KBM-7 (cell line): ENCODE measurements around the gene WDR11.
"Not testable (repeated sequence)": the region's sequence is repeated elsewhere in the genome, so short reads cannot be mapped to it uniquely, and the experiment has no call there.

Source experiments
- DNase-seq: peaks from one replicate; pipeline ENCODE4 v3.0.0-alpha.2; 2015
- in situ Hi-C: fragments of 300-500 bp; cut with MboI; formaldehyde crosslinking; loops from 2 replicates; pipeline ENCODE4 v1.14.3; 2020; ENCODE audit warnings: low sequenced_read_pairs, low pct_unique_long_range_greater_than_20kb, mixed read lengths

WDR11 gene

DNA sequence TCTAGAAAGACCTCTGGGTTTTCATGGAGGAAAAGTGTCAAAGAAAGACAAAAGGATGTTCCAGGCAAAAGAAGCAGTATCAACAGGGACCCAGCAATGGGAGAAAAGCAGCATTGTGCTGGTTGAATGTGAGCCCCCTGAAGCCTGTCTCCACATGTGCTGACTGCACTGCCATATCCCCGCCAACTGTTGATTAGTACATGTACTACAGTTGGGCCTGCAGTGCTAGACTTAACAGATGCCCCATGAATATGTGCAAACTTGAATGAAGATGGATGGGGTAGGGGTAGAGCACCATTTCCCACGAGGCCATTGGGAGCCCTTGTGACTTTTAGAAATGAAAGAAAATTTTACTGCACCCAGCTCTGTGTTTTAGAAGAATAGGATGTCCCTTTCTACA, 15.6 kb upstream of the WDR11 start:
- in situ Hi-C loops, result no loop called here
- no peak for DNase-seq

DNA sequence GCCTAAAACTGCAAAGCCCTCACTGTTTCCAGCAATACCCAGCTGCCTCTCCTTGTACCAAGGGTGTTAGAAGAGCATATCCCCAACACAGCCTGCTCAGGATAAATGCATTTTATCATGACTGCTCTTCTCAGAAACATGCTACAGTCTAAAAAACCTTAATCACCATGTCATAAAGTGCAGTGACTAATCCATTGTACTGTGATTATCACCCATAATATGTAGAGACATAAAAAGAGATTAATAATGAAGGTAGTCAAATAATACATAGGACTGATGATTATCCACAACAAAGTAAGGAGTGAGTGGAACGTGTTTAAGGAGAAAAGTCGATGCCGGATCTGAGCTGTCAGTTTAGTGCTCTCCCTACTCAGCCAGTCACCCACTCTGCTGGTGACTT, 12.2 kb upstream of the WDR11 start:
- no peak for DNase-seq
- in situ Hi-C loops, result no loop called here

DNA sequence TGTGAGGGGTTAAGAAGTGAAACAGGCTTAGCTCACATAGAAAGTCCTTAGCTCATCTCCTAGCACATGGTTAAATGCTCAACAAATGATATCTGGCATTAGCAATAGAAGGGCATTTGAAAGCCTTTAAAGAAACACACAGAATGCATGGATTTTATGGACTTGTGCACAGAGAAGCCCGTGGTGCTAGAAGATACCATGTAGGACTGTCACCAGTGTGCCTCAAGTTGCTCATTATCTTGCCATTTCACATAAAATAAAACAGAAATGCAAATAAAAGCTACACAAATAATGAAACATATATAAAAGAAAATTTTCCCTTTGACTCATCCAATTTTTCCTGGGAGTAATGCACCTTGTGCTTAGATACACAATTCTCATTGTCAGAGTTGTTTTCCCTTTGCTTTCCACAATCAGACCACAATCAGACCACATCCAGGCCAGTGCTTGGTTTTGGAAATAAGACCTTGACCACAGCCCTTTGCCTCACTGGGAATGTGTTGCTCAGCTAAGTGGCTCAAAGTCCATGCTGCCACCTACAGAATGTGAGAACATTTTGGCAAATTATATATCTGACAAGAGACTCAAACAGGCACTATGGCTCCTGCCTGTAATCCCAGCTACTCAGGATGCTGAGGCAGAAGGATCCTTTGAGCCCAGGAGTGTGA, 9.5 kb upstream of the WDR11 start:
- no peak for DNase-seq
- in situ Hi-C loops, result no loop called here

DNA sequence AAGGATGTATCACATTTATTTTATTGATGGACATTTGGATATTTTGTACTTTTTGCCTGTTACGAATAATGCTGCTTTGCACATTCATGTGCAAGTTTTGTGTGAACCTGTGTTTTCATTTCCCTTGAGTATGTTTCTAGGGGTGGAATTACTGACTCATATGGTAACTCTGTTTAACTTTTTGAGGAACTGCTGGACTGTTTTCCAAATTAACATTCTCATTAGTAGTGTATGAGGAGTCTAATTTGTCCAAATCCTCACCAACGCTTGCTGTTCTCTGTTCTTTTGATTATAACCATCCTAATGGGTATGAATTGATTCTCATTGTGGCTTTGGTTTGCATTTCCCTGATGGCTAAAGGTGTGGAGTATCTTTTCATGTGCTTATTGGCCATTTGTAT, 3.2 kb downstream of the WDR11 start:
- no peak for DNase-seq

DNA sequence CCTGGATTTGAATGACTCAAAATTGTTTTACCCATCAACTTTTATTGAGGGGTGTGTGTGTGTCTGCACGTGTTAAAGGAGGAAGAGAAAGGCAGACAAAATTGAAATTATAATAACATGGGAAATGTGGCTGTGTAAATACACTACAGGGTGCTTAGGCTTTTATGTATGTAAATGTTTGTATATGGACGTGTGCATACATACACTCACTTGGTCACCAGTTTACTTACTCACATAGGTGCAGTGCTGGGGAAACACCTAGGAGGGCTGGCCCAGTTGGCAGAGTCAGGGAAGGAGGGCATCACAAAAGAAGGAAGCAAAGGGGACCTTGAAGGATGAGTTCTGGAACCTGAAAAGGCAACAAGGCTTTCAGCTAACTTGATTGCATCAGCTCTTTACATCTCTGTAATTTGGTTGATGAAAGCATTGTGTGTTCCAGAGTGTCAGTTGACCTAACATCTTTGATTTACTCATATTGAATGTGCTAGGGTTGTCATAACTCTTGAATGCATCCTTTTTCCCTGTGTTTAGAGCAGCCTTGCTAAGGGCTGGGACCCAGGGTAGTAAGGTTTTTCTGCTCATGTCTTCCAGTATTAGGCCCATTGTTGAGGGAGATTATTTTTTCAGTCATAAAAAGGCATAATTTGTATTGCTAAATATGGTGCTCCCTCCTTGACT, 10.2 kb downstream of the WDR11 start:
- in situ Hi-C loops, result no loop called here
- no peak for DNase-seq

More for the DNA sequence above, 3.2 kb downstream of the WDR11 start:
- in situ Hi-C loops, result no loop called here

DNA sequence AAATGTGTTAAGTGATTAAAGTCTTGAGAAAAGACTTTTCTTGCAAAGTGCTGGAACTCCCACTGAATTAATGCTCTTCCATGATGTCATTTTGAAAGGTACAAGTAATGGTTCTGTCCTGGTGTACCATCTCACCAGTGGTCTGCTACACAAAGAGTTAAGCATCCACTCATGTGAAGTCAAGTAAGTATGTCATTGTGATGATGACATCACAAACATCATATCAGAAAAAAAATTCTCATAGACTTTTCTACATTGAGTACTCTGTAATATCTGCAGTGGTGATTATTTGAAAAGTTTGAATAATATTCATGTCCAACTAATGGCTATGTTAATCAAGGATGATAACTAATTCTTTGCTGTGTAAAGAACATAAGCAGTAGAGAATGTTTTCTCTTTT, 22.6 kb downstream of the WDR11 start:
- no peak for DNase-seq
- in situ Hi-C loops, result no loop called here

DNA sequence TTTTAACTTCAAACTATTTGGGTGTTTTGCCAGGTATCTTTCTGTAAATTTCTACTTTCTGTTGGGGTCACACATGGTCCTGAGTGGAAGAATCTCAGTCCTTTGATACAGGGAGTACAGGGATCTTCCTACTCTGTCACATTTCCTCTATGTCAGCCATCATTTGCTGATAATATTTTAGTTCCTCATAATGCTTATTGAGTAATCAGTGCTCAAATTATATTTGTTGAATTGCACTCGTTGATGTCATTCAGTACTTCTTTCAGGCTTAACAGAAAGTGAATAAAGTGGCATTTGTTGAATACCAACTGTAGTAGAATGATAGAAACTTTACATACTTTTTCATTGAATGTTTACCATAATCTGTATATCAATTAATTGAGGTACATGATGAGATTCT, 31.9 kb downstream of the WDR11 start:
- DNase-seq, result no peak
- in situ Hi-C loops, result no loop called here

DNA sequence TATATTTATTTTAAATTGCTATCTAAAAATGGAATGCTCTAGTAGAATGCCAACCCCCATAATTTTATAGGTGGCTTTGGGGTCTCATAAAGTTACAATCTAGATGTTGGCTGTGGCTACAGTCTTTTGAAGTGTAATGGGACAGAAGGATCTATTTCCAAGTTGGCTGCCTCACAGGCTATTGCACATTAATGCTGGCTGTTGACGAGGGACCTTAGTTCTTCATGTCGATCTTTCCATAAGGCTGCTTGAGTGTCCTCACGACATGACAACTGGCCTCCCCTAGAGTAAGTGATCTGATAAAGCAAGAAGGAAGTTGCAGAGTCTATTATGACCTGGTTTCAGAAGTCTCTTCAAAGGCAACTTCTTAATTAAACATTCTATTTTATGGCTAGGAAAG, 36.3 kb downstream of the WDR11 start:
- DNase-seq, result no peak
- in situ Hi-C loops, result no loop called here

DNA sequence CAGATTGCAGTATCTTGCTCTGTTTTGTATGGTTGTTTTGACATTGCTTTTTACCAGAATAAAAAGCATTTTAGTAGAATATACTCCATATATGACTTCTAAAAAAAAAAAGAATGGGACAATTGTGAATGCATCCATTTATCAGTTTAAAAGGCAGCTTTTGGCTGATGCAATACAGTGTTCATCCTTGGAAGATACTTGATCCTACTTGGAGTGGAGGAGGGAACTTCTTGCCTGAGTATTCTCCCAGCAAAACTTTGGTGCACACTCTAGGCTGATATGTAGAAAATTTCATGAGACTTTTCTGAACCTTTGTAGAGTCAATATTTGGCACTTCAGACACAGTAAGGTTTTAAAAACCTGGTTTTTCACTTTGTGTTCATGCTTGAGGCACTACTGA, 40.2 kb downstream of the WDR11 start:
- no peak for DNase-seq
- in situ Hi-C loops, result no loop called here

DNA sequence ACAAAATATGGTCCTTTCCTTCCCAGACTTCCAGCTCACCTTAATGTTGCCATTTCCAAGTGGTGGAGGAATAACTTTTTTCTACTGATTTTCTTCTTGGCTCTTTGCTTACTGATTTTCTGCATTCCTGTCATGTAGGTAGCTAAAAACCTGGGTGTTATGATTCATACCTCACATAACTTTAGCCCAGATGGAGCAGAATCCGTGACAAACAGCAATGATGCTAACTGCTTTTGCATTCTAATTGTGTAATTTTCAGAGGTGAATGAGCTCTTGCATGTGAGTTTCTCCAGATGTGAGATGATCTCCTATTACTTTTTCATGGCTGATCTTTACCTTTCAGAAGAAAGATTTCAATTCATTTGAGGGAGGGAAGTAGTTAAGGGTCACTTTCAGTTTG, 43.4 kb downstream of the WDR11 start:
- in situ Hi-C loops, result no loop called here
- DNase-seq, result no peak

DNA sequence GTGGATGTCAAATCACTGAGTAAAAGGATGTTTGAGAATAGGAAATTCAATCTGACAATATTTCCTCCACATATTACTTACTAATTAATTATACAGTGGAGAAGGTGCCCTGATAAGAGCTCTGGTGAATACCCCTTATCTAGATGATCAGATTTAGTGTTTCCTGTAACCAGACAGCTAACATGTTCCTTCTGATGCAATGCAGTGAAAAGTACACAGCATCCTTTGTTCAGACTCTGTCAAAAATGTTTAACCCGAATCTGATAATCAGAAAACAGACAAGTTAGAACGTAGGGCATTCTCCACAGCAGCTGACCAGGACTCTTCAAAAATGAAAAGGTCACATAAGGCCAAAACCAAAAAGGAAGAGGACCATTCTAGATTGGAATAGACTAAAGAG, 46.2 kb downstream of the WDR11 start:
- in situ Hi-C loops, result no loop called here
- no peak for DNase-seq

DNA sequence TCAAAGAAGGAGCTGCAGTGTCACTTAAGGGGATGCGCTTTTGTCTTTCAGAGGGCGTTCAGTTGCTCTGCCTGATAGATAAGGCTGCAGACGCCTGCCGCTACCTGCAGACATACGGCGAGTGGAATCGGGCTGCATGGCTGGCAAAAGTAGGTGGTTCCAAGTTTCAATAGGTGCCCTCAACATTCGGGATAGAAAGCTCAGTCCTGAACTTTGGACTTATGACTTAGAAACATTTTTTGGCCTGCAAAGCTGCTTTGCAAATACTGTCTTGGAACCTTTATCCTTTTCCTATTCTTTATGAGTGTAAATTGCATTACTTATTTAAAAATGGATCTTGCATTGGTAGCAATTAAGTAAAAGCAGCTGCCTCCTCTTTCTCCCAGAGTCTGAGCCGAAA, 54.1 kb downstream of the WDR11 start:
- in situ Hi-C loops, result no loop called here
- no peak for DNase-seq

DNA sequence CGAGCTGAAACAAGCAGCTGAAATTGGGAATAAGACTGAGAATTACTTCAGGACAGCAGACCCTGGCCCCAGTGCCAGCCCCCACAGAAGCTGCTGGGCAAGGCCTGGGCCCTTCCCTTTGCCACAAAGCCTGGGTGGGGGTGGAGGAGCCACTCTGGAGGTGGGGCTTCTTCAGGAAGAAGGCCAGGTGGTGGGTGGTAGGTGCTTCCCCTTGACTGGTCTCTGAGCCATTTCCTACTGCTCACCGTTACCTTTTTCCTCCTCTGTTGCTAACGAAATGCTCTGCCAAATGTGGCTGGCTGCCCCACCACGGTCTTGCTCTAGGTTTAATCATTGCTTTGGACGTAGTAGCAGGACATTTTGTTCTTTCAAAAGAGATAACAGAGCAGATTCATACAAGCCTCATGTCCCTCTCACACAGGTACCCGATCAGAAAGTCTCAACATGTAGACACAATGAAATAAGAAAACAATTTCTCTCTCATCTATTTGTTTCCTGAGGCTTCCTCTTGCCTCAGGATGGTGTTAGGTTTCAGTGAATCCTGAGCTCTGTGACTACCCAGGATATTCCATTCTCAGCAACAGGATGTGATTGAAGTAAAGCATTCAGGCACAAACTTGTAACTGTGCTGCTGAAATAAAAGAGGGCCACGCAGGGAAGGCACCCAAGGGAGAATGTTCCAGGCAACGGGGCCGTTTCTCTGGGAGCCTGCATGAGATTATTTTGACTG, 66.5 kb downstream of the WDR11 start:
- in situ Hi-C loops, result no loop called here
- DNase-seq, result no peak

DNA sequence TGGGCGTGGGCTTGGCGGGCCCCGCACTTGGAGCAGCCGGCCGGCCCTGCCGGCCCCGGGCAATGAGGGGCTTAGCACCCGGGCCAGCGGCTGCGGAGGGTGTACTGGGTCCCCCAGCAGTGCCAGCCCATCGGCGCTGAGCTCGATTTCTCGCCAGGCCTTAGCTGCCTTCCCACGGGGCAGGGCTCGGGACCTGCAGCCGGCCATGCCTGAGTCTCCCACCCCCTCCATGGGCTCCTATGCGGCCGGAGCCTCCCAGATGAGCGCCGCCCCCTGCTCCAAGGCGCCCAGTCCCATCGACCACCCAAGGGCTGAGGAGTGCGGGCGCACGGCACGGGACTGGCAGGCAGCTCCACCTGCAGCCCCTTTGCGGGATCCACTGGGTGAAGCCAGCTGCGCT, 72.7 kb downstream of the WDR11 start:
- in situ Hi-C loops, DNase-seq: not testable (repeated sequence)

DNA sequence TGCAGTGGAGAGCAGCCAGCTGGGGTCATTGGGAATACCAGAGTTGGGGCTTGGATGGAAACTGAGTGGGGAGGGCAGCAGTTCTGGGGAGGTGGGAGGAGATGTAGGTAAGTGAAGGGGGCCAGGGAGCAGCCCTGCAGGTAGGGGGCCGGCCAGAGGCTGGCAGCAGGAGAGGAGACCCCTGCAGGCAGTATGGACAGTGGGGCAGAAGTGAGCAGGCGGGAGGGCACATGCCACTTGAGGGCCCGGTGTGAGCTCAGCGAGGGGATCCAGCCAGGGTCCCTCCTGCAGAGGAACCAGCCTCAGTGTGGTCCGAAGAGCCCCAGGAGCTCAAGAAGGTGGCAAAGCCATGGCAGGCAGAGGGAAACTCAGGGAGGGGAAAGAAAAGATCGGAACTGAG, 75.4 kb downstream of the WDR11 start:
- in situ Hi-C loops, result loop anchor here (25.0 kb wide), 1 partner anchor 986 kb away; no protein-coding TSS in a partner anchor
- DNase-seq, result no peak

DNA sequence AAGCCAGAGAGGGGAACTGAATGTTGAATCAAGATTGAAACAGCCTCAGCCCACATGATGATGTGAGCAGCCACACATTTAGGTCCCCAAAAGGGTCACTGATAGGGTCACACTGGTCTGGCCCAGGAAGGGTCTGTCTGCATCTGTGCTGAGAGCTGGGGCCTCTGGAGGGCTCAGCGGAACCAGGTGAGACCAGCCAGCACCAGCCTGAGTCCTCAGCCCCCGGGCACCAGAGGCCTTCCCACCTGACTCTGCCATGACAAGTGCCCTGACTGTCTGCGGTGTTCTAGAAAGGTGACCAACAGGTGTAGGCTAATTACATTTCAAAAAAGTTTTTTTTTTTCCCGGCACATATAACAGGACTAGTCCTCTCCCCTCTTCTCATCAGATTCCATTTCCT, 76.2 kb downstream of the WDR11 start:
- in situ Hi-C loops, result loop anchor here (25.0 kb wide), 1 partner anchor 985 kb away; no protein-coding TSS in a partner anchor
- DNase-seq, result no peak

DNA sequence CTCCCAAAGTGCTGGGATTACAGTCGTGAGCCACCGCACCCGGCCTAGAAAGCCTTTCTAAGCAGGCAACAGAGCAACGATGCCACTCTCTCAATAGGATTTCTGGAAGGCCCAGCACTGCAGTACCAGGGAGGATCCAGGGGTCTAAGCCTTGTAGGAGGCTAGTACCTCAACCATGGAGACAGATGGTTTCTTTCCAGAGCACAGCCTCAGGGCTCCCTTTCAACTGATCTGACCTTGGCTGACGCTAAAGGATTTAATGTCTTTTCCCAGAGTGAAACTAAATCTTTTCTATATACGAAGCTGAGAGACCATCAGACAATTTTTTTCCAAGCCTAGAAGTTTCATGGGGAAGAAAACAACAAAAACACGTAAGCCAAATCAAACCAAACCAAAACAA, 78.0 kb downstream of the WDR11 start:
- no peak for DNase-seq

DNA sequence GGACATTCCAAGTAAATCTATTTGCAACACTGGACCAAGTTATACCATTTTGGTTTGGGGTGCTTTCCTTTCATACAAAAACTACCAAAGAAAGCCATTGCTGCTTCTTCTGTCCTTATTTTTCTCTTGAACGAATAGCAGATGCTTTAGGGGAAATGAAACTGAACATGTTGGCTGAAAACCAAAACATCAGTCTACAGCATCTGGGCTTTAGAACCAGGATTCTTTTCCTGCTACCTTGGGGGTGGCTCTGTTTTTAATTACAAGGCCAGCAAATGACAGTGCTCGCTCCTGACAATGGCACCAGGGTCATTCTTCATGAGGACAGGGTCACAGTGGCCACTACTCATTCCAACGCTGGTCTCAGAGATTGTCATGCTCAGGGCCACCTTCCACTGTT, 80.3 kb downstream of the WDR11 start:
- DNase-seq, result no peak
- in situ Hi-C loops, result loop anchor here (25.0 kb wide), 1 partner anchor 981 kb away; no protein-coding TSS in a partner anchor

More for the DNA sequence above, 78.0 kb downstream of the WDR11 start:
- in situ Hi-C loops, result loop anchor here (25.0 kb wide), 1 partner anchor 983 kb away; no protein-coding TSS in a partner anchor

DNA sequence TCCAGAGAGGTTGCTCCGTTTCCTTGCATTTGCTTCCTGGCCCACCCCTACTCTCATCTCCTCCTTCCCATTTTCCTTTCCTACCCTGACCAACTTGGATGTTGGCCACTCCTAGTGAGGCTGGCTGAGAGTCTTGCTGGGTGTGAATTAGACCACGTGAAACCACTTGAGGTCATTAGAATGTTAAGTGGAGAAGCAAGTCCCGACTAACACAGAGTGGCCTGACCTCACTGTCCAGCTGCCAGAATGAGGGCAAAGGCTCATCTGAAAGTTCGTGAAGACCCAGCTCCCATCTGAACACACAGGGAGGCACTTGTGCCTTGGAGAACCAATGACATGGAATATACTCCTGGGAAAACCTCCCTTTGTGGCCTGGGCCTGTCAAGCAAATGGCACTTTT, 80.8 kb downstream of the WDR11 start:
- in situ Hi-C loops, result loop anchor here (25.0 kb wide), 1 partner anchor 980 kb away; no protein-coding TSS in a partner anchor
- DNase-seq, result no peak

DNA sequence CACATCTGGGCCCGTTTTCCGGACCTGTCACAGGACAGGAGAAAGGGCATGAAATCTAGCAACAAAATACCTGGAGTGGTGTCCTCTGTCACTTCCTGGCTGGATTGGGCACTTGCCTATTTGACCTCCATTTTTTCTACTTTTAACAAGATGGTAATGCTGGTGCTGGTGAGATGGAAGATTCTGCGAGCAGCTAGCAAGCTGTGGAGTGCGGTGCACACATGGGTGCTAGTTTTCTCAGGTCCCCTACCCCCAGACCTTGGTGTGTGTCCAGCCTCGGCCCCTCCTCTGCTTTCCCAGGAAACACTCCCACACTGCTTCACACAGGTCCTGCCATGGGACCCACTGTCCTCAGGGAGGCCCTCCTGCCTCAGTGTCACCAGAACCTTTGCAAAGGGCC, 87.7 kb downstream of the WDR11 start:
- DNase-seq, result no peak
- in situ Hi-C loops, result loop anchor here (25.0 kb wide), 1 partner anchor 973 kb away; no protein-coding TSS in a partner anchor
